Osteoblast (primary cell): Measurements from ENCODE around the gene C1orf159. TPM values are rescaled to one million over a fixed set of nuclear protein-coding genes. Genes with fewer than 3 reads are reported as not detected.
"Not testable (repeated sequence)": the region's sequence is repeated elsewhere in the genome, so short reads cannot be mapped to it uniquely, and the experiment has no call there.

Source experiments
- DNase-seq: peaks from one replicate; pipeline ENCODE4 v3.0.0; 2011; ENCODE audit warnings: low spot score, mixed read lengths; ENCODE audit not compliant: insufficient read length; ENCODE audit errors: missing footprints
- H2AFZ ChIP-seq: 2 replicates; pipeline ENCODE4 v1.6.0; 2011; ENCODE audit warnings: mild to moderate bottlenecking, low read length
- H3K27ac ChIP-seq: 2 replicates; pipeline ENCODE4 v1.5.1; 2011; ENCODE audit warnings: mild to moderate bottlenecking, low read depth, low read length, moderate library complexity
- H3K27me3 ChIP-seq: 2 replicates; pipeline ENCODE4 v1.6.0; 2012; ENCODE audit warnings: mild to moderate bottlenecking, control low read depth, inconsistent platforms, low read length, moderate library complexity; ENCODE audit not compliant: insufficient read depth
- H3K36me3 ChIP-seq: 2 replicates; pipeline ENCODE4 v1.5.1; 2011; ENCODE audit warnings: mild to moderate bottlenecking, low read length, control low read depth, moderate library complexity; ENCODE audit not compliant: insufficient read depth
- H3K4me1 ChIP-seq: 2 replicates; pipeline ENCODE4 v1.5.1; 2011; ENCODE audit warnings: mild to moderate bottlenecking, low read length, control low read depth, moderate library complexity; ENCODE audit not compliant: insufficient read depth
- H3K4me2 ChIP-seq: 2 replicates; pipeline ENCODE4 v1.6.0; 2011; ENCODE audit warnings: mild to moderate bottlenecking, low read length; ENCODE audit not compliant: insufficient read depth
- H3K4me3 ChIP-seq: fragments of 200-600 bp; sonication (generic); 3 replicates; pipeline ENCODE4 v1.5.1; 2012; ENCODE audit warnings: mild to moderate bottlenecking, low read length, inconsistent platforms; ENCODE audit not compliant: insufficient read depth
- H3K79me2 ChIP-seq: 2 replicates; pipeline ENCODE4 v1.6.0; 2012; ENCODE audit warnings: mild to moderate bottlenecking, low read length, control low read depth, inconsistent platforms; ENCODE audit not compliant: insufficient read depth
- H3K9me3 ChIP-seq: 2 replicates; pipeline ENCODE4 v1.5.1; 2011; ENCODE audit warnings: low read depth, low read length, control low read depth
- H4K20me1 ChIP-seq: 2 replicates; pipeline ENCODE4 v1.6.0; 2012; ENCODE audit warnings: mild to moderate bottlenecking, low read length, control low read depth; ENCODE audit not compliant: insufficient read depth
- CTCF ChIP-seq: IDR thresholded peaks from 2 replicates; pipeline ENCODE4 v1.5.1; 2011; ENCODE audit warnings: mild to moderate bottlenecking, low read depth, low read length, moderate library complexity; ENCODE audit errors: extremely low read depth
- total RNA-seq: library from RNA; depleted of rRNA; stranded (reverse); fragments of >200 nt; gene quantifications from 2 replicates; pipeline ENCODE4 v1.2.3, GENCODE V29; 2012

The C1orf159 gene
- total RNA-seq, 1 donor: 5.4 TPM

GRCh38 chr1:1106510-1107221 is 9.2 kb downstream of the C1orf159 start:
- no peaks in the 10 kb centered on the region for H3K4me1 ChIP-seq
- H3K4me2 ChIP-seq: no peak overlapping the region
- no peaks in the 10 kb centered on the region for H3K27me3 ChIP-seq
- no peak for DNase-seq
- TF ChIP-seq CTCF: no peak
- H4K20me1 ChIP-seq: peaks cover 10% of the 10 kb centered on the region
- no peak overlapping the region for H3K27ac ChIP-seq
- H3K9me3 ChIP-seq: no peaks in the 10 kb centered on the region
- H2AFZ ChIP-seq: no peak overlapping the region
- H3K79me2 ChIP-seq: peaks cover 13% of the 10 kb centered on the region
- H3K4me3 ChIP-seq: no peak overlapping the region
- H3K36me3 ChIP-seq: no peaks in the 10 kb centered on the region

- not testable (repeated sequence) for H3K9me3 ChIP-seq
Observed at GRCh38 chr1:1104152-1104551, 11.7 kb downstream of the C1orf159 start.

GRCh38 chr1:1101503-1101902 is 14.4 kb downstream of the C1orf159 start:
- Histone ChIP-seq H3K9me3 (no peaks in the 10 kb centered on the region), H3K27ac (no peak overlapping the region), H3K4me3 (no peak overlapping the region), H3K36me3 (no peaks in the 10 kb centered on the region), H3K27me3 (no peaks in the 10 kb centered on the region), H3K79me2 (peaks cover 3% of the 10 kb centered on the region), H3K4me2 (no peak overlapping the region), H2AFZ (no peak overlapping the region), H3K4me1 (no peaks in the 10 kb centered on the region), H4K20me1 (peaks cover 13% of the 10 kb centered on the region)
- TF ChIP-seq CTCF: no peak
- DNase-seq: no peak

More at GRCh38 chr1:1104152-1104551, 11.7 kb downstream of the C1orf159 start:
- H3K27me3 ChIP-seq, H3K36me3 ChIP-seq, H3K4me2 ChIP-seq, H3K79me2 ChIP-seq, H3K4me3 ChIP-seq, H2AFZ ChIP-seq, DNase-seq, H3K27ac ChIP-seq, H3K4me1 ChIP-seq: not testable (repeated sequence)
- peaks cover 10% of the 10 kb centered on the region for H4K20me1 ChIP-seq

- H3K4me1 ChIP-seq: no peaks in the 10 kb centered on the region
- H3K9me3 ChIP-seq: no peaks in the 10 kb centered on the region
- no peak for DNase-seq
- no peak overlapping the region for H3K4me2 ChIP-seq
- TF ChIP-seq CTCF: no peak
- H3K36me3 ChIP-seq: no peaks in the 10 kb centered on the region
- H3K79me2 ChIP-seq: no peaks in the 10 kb centered on the region
- no peaks in the 10 kb centered on the region for H3K27me3 ChIP-seq
- H4K20me1 ChIP-seq: peaks cover 9% of the 10 kb centered on the region
- H2AFZ ChIP-seq: no peak overlapping the region
- H3K27ac ChIP-seq: no peak overlapping the region
- no peak overlapping the region for H3K4me3 ChIP-seq
Observed at GRCh38 chr1:1100296-1100695, 15.6 kb downstream of the C1orf159 start.
